Activated CD8-positive, alpha-beta T cell treated with anti-CD3 and anti-CD28 coated beads, Interleukin-2, amount 10 ng/mL, durations not matched to agents 7 days and 5 days (primary cell): ENCODE results near the gene KCTD19. TPM values are rescaled to one million over a fixed set of nuclear protein-coding genes. Genes with fewer than 3 reads are reported as not detected.

Experiments used
- ATAC-seq: fragments of 150-1000 bp; cut with Tn5 transposase; one replicate; pipeline ENCODE4 v1.10.0; 2021; ENCODE audit warnings: moderate library complexity
- CTCF ChIA-PET: fragments of 350-600 bp; sonication (Branson Sonifier 250); formaldehyde crosslinking; loops from one replicate; lab custom pipeline; 2021; ENCODE audit warnings: antibody characterized with exemption; lab: Charles Lee
- POLR2A ChIA-PET: fragments of 350-600 bp; sonication (Branson Sonifier 250); formaldehyde crosslinking; loops from one replicate; lab custom pipeline; 2021; ENCODE audit warnings: antibody characterized with exemption; lab: Charles Lee
- DNase-seq: peaks from one replicate; pipeline ENCODE4 v3.0.0-alpha.2; 2020
- H3K27ac Mint-ChIP-seq: one replicate; pipeline ENCODE4 v1.8.0; 2021; ENCODE audit warnings: mild to moderate bottlenecking, mixed read lengths
- H3K27me3 Mint-ChIP-seq: one replicate; pipeline ENCODE4 v1.8.0; 2021; ENCODE audit warnings: low read depth, mixed read lengths
- H3K36me3 Mint-ChIP-seq: one replicate; pipeline ENCODE4 v1.8.0; 2021; ENCODE audit warnings: low read depth, mixed read lengths
- H3K4me1 Mint-ChIP-seq: one replicate; pipeline ENCODE4 v1.8.0; 2021; ENCODE audit warnings: low read depth, mixed read lengths
- H3K4me3 Mint-ChIP-seq: one replicate; pipeline ENCODE4 v1.8.0; 2021; ENCODE audit warnings: mild to moderate bottlenecking, mixed read lengths
- H3K9me3 Mint-ChIP-seq: one replicate; pipeline ENCODE4 v1.8.0; 2022; ENCODE audit warnings: mixed read lengths; ENCODE audit not compliant: insufficient read depth
- total RNA-seq, 2 experiments: library from RNA; stranded (reverse); gene quantifications; one replicate each; pipeline ENCODE4 v1.2.3, GENCODE V29; 2021

KCTD19 gene
- total RNA-seq, 2 experiments from 2014 or later = 0.65 to 1.1 TPM

- Mint-ChIP-seq H3K9me3 (no peaks in the 10 kb centered on the region), H3K27ac (no peak overlapping the region), H3K4me1 (no peaks in the 10 kb centered on the region), H3K27me3 (peaks cover 14% of the 10 kb centered on the region), H3K4me3 (no peak overlapping the region), H3K36me3 (no peaks in the 10 kb centered on the region)
- DNase-seq (no peak), ATAC-seq (peak; percentile 80)
- CTCF ChIA-PET = interaction anchor here (1.0 to 2.4 kb wide), 3 partner anchors 9 to 53 kb away, joined by 3 to 7 read pairs (median 5); no protein-coding TSS in a partner anchor
- POLR2A ChIA-PET = no interaction called here
Observed at GRCh38 chr16:67349172-67349571, 22.6 kb upstream of the KCTD19 start.

GRCh38 chr16:67346341-67346740 is 19.8 kb upstream of the KCTD19 start:
- no peak overlapping the region for H3K4me3 Mint-ChIP-seq
- DNase-seq = no peak
- peaks cover 17% of the 10 kb centered on the region for H3K27me3 Mint-ChIP-seq
- no peak for ATAC-seq
- no peaks in the 10 kb centered on the region for H3K4me1 Mint-ChIP-seq
- no peaks in the 10 kb centered on the region for H3K9me3 Mint-ChIP-seq
- ChIA-PET POLR2A (no interaction called here), CTCF (interaction anchor here (0.8 to 2.0 kb wide), 5 partner anchors 20 to 201 kb away, joined by 3 to 7 read pairs (median 4); partner anchors contain the start of genes KCTD19, LRRC36 and ZDHHC1)
- no peaks in the 10 kb centered on the region for H3K36me3 Mint-ChIP-seq
- no peak overlapping the region for H3K27ac Mint-ChIP-seq

GRCh38 chr16:67345401-67345800 is 18.9 kb upstream of the KCTD19 start:
- Mint-ChIP-seq H3K36me3 (no peaks in the 10 kb centered on the region), H3K9me3 (no peaks in the 10 kb centered on the region), H3K4me3 (no peak overlapping the region), H3K27ac (no peak overlapping the region), H3K27me3 (peaks cover 17% of the 10 kb centered on the region), H3K4me1 (no peaks in the 10 kb centered on the region)
- ATAC-seq (no peak), DNase-seq (no peak)
- ChIA-PET CTCF (interaction anchor here (1.5 to 1.9 kb wide), 2 partner anchors 102 to 202 kb away, joined by 4 to 5 read pairs; no protein-coding TSS in a partner anchor), POLR2A (no interaction called here)

- Mint-ChIP-seq H3K27me3 (peaks cover 17% of the 10 kb centered on the region), H3K9me3 (no peaks in the 10 kb centered on the region), H3K36me3 (no peaks in the 10 kb centered on the region), H3K4me1 (no peaks in the 10 kb centered on the region), H3K27ac (no peak overlapping the region), H3K4me3 (no peak overlapping the region)
- ChIA-PET POLR2A (no interaction called here), CTCF (interaction anchor here (1.1 kb wide), 1 partner anchor 82 kb away, joined by 3 read pairs; no protein-coding TSS in a partner anchor)
- ATAC-seq (no peak), DNase-seq (no peak)
Observed at GRCh38 chr16:67342616-67343015, 16.1 kb upstream of the KCTD19 start.

DNA sequence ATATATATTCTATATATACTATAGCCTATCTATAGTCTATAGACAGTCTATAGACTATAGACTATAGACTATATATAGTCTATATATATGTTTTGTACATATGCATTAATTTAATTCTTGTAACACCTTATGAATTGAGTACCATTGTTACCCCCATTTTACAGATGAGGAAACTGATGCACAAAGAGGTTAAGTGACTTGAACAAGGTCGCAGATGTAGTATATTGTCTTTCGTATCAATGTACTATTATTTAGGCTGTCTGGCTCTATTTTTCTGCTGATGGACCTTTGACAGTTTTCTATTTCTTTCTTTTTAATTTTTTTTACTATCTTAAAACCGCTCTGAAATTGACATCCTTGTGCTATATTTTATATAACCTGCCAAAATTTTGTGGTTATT is 14.7 kb upstream of the KCTD19 start:
- DNase-seq = no peak
- ChIA-PET CTCF (no interaction called here), POLR2A (no interaction called here)
- peaks cover 15% of the 10 kb centered on the region for H3K27me3 Mint-ChIP-seq
- H3K4me3 Mint-ChIP-seq = no peak overlapping the region
- no peaks in the 10 kb centered on the region for H3K4me1 Mint-ChIP-seq
- H3K27ac Mint-ChIP-seq = no peak overlapping the region
- no peaks in the 10 kb centered on the region for H3K9me3 Mint-ChIP-seq
- no peak for ATAC-seq
- no peaks in the 10 kb centered on the region for H3K36me3 Mint-ChIP-seq

DNA sequence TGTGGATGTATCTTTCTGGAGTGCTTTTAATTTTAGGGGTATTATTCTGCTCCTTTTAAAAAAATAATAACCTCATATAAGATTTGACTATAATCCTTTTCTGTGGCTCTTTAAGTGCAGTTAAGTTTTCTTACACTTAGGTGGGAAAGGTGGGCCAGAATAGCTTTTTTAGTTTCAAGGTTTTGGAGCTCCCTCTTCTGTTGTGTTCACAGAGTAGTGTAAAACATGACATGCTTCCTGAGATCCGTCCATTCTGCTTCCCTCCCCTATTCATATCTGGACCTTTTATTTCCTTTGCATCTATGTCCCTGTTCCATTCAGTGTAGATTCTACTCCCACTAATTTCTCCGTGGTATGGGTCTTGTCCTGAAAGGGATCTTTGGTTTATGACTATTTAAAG is 12.9 kb upstream of the KCTD19 start:
- peaks cover 5% of the 10 kb centered on the region for H3K9me3 Mint-ChIP-seq
- DNase-seq (peak; percentile 15), ATAC-seq (no peak)
- H3K27ac Mint-ChIP-seq = no peak overlapping the region
- CTCF ChIA-PET = interaction anchor here (0.7 to 2.5 kb wide), 14 partner anchors 9 to 141 kb away, joined by 3 to 16 read pairs (median 4); partner anchors contain the start of genes KCTD19, LRRC36, TPPP3 and ZDHHC1
- H3K27me3 Mint-ChIP-seq = peaks cover 16% of the 10 kb centered on the region
- H3K4me1 Mint-ChIP-seq = no peaks in the 10 kb centered on the region
- H3K4me3 Mint-ChIP-seq = no peak overlapping the region
- H3K36me3 Mint-ChIP-seq = no peaks in the 10 kb centered on the region
- POLR2A ChIA-PET = interaction anchor here (0.6 kb wide), 1 partner anchor 19 kb away, joined by 3 read pairs; no protein-coding TSS in a partner anchor

- CTCF ChIA-PET = no interaction called here
- POLR2A ChIA-PET = no interaction called here
- Mint-ChIP-seq H3K9me3 (peaks cover 5% of the 10 kb centered on the region), H3K4me1 (no peaks in the 10 kb centered on the region), H3K27ac (no peak overlapping the region), H3K4me3 (no peak overlapping the region), H3K27me3 (peaks cover 11% of the 10 kb centered on the region), H3K36me3 (no peaks in the 10 kb centered on the region)
- ATAC-seq (no peak), DNase-seq (peak; percentile 6)
Observed at GRCh38 chr16:67336648-67337047, 10.1 kb upstream of the KCTD19 start.

- ATAC-seq = no peak
- ChIA-PET CTCF (no interaction called here), POLR2A (no interaction called here)
- DNase-seq = no peak
- Mint-ChIP-seq H3K4me3 (no peak overlapping the region), H3K27me3 (peaks cover 8% of the 10 kb centered on the region), H3K4me1 (no peaks in the 10 kb centered on the region), H3K9me3 (peaks cover 5% of the 10 kb centered on the region), H3K27ac (no peak overlapping the region), H3K36me3 (no peaks in the 10 kb centered on the region)
Observed at GRCh38 chr16:67336116-67336515, 9.6 kb upstream of the KCTD19 start.

- H3K27ac Mint-ChIP-seq = no peak overlapping the region
- no peak overlapping the region for H3K4me3 Mint-ChIP-seq
- H3K9me3 Mint-ChIP-seq = peaks cover 5% of the 10 kb centered on the region
- no peaks in the 10 kb centered on the region for H3K4me1 Mint-ChIP-seq
- ChIA-PET CTCF (no interaction called here), POLR2A (no interaction called here)
- ATAC-seq = no peak
- DNase-seq = no peak
- no peaks in the 10 kb centered on the region for H3K36me3 Mint-ChIP-seq
- H3K27me3 Mint-ChIP-seq = peaks cover 5% of the 10 kb centered on the region
Observed at GRCh38 chr16:67333315-67333714, 6.8 kb upstream of the KCTD19 start.

DNA sequence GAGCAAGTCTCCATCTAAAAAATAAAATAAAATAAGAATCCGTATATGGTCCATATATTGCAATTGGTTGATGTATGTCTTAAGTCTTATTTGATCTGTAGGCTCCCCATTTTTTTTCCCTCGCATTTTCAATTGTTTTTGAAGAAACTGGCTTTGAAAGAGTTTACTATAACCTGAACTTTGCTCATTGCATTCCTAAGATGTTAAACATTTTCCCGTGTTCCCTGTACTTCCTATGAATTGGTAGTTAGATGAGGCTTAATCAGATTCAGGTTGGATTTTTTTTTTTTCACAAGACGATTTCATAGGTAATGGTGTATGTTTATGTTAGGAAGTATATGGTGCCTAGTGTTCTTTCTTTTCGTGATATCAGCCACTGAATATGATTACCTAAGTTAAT is 3.4 kb upstream of the KCTD19 start:
- no peaks in the 10 kb centered on the region for H3K36me3 Mint-ChIP-seq
- peaks cover 20% of the 10 kb centered on the region for H3K27me3 Mint-ChIP-seq
- DNase-seq (no peak), ATAC-seq (no peak)
- CTCF ChIA-PET = interaction anchor here (1.3 kb wide), 2 partner anchors 17 to 52 kb away, joined by 3 read pairs; no protein-coding TSS in a partner anchor
- no peaks in the 10 kb centered on the region for H3K9me3 Mint-ChIP-seq
- POLR2A ChIA-PET = no interaction called here
- H3K27ac Mint-ChIP-seq = no peak overlapping the region
- no peak overlapping the region for H3K4me3 Mint-ChIP-seq
- peaks cover 11% of the 10 kb centered on the region for H3K4me1 Mint-ChIP-seq

DNA sequence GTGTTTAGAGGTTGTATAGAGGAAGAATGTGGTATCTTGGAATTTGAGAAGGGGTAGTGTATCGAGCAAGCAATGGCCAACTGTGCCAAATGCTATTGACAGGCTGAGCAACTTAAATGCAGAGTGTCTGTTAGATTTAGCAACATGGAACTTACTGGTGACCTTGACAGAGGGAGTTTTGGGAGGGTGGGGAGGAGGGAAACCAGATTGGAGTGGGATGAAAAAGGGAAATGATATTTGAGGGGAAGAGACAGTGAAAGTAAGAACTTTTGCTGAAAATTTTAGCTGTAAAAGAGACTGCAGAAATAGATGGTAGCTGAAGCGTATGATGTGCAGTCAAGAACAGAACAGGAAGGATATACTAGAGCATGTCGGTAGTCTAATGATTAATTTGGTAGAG is 1.2 kb upstream of the KCTD19 start:
- H3K9me3 Mint-ChIP-seq = no peaks in the 10 kb centered on the region
- H3K27me3 Mint-ChIP-seq = peaks cover 36% of the 10 kb centered on the region
- H3K27ac Mint-ChIP-seq = no peak overlapping the region
- no peaks in the 10 kb centered on the region for H3K36me3 Mint-ChIP-seq
- ChIA-PET CTCF (interaction anchor here (0.9 to 3.6 kb wide), 9 partner anchors 9 to 83 kb away, joined by 3 to 17 read pairs (median 4); no protein-coding TSS in a partner anchor), POLR2A (no interaction called here)
- no peak for DNase-seq
- H3K4me3 Mint-ChIP-seq = no peak overlapping the region
- no peak for ATAC-seq
- peaks cover 11% of the 10 kb centered on the region for H3K4me1 Mint-ChIP-seq

DNA sequence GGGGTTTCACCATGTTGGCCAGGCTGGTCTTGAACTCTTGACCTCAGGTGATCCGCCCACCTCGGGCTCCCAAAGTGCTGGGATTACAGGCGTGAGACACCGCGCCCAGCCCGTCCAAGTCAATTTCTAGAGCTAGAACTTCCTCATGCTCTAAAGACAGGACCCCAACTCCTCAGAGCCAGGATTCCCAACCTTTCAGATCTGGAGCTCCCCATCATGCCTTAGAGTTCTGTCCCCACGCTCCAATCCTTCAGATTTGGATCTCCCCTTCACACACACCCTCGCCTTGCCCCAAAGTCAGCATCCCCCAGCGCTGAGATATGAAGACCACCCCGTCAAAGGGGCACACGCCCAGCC is 448 bp downstream of the KCTD19 start:
- H3K9me3 Mint-ChIP-seq = no peaks in the 10 kb centered on the region
- peaks cover 40% of the 10 kb centered on the region for H3K27me3 Mint-ChIP-seq
- DNase-seq (no peak), ATAC-seq (no peak)
- H3K36me3 Mint-ChIP-seq = no peaks in the 10 kb centered on the region
- H3K27ac Mint-ChIP-seq = peak overlapping the region; percentile 54
- H3K4me1 Mint-ChIP-seq = peaks cover 11% of the 10 kb centered on the region
- CTCF ChIA-PET = interaction anchor here (0.8 to 3.6 kb wide), 10 partner anchors 14 to 99 kb away, joined by 3 to 17 read pairs (median 4); partner anchors contain the start of gene TMEM208
- H3K4me3 Mint-ChIP-seq = peak overlapping the region; percentile 83
- POLR2A ChIA-PET = no interaction called here
